Neural crest cell (in vitro differentiated cells): ENCODE results near the gene STK11. TPM values are rescaled to one million over a fixed set of nuclear protein-coding genes. Genes with fewer than 3 reads are reported as not detected.

Source experiments
- DNase-seq: peaks from one replicate; pipeline ENCODE4 v3.0.0; 2021; ENCODE audit warnings: low read depth, mixed read lengths, low spot score
- H3K27ac Mint-ChIP-seq: one replicate; pipeline ENCODE4 v1.8.0; 2021; ENCODE audit warnings: mild to moderate bottlenecking, mixed read lengths; ENCODE audit not compliant: unreplicated experiment
- H3K27me3 Mint-ChIP-seq: 2 replicates; pipeline ENCODE4 v1.8.0; 2021; ENCODE audit warnings: low read depth, mild to moderate bottlenecking, mixed read lengths
- H3K36me3 Mint-ChIP-seq: 2 replicates; pipeline ENCODE4 v1.8.0; 2021; ENCODE audit warnings: low read depth, mild to moderate bottlenecking, mixed read lengths
- H3K4me1 Mint-ChIP-seq: 2 replicates; pipeline ENCODE4 v1.8.0; 2021; ENCODE audit warnings: mixed read lengths
- H3K4me3 Mint-ChIP-seq: one replicate; pipeline ENCODE4 v1.8.0; 2021; ENCODE audit warnings: mild to moderate bottlenecking, mixed read lengths
- H3K9me3 Mint-ChIP-seq: 2 replicates; pipeline ENCODE4 v1.8.0; 2021; ENCODE audit warnings: mixed read lengths
- total RNA-seq: library from RNA; stranded (reverse); gene quantifications from 2 replicates; pipeline ENCODE4 v1.2.1, GENCODE V29; 2021
- TF ChIP-seq, protein P1 (sequence below): fragments of 200-600 bp; sonication (generic); conservative IDR thresholded peaks from 2 replicates; pipeline ENCODE4 v1.5.0; 2021; ENCODE audit warnings: antibody characterized with exemption, mild to moderate bottlenecking

STK11 gene
- total RNA-seq, 1 donor from 2014 or later = 60.2 TPM

DNA sequence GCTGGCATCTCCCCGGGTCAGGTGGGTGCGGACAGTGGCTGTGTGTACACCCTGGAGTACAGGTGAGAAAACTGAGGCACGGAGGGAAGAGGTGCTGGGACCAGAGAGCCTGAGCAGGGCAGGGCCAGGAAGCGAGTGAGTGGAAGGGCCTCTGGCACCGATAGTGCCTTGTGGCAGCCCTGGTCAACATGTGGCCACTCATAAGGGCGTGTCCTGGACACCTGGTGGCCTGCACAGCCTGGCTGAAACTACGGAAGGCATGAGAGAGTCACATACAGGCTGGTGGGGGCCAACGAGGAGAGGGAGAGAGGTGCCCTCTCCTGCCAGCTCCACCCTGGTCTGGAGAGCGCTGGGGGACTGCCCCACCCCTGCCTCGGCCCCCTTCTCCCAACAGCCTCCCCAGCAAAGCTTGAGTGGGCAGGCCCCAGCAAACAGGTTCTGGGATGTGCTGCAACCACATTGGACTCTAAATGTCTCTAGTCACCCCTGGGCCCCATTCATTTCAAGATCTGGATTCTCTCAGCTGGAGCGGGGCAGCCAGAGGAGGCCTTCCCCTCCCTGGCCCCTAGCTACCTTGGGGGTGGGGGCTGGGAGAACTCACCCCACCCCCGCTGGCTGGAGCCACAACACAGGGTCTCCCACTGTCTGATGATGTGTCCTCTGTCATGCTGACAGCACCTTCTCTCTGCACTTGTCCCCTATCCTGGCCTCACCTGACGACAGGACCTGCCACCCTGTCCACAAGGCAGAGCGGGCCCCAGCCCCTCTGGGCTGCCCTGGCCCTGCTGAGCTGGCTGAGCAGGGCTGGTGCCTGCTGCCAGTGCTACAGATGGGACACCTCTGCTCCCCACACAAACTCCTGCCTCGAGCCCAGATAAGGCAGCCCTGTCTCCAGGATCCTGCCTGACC lies 26.4 kb downstream of the STK11 start:
- TF ChIP-seq, protein P1, sequence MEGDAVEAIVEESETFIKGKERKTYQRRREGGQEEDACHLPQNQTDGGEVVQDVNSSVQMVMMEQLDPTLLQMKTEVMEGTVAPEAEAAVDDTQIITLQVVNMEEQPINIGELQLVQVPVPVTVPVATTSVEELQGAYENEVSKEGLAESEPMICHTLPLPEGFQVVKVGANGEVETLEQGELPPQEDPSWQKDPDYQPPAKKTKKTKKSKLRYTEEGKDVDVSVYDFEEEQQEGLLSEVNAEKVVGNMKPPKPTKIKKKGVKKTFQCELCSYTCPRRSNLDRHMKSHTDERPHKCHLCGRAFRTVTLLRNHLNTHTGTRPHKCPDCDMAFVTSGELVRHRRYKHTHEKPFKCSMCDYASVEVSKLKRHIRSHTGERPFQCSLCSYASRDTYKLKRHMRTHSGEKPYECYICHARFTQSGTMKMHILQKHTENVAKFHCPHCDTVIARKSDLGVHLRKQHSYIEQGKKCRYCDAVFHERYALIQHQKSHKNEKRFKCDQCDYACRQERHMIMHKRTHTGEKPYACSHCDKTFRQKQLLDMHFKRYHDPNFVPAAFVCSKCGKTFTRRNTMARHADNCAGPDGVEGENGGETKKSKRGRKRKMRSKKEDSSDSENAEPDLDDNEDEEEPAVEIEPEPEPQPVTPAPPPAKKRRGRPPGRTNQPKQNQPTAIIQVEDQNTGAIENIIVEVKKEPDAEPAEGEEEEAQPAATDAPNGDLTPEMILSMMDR = no peak
- H3K4me1 Mint-ChIP-seq = peaks cover 4% of the 10 kb centered on the region
- no peak for DNase-seq
- H3K27ac Mint-ChIP-seq = peak overlapping the region; percentile 27
- H3K4me3 Mint-ChIP-seq = peak overlapping the region; percentile 80
- H3K9me3 Mint-ChIP-seq = no peaks in the 10 kb centered on the region
- H3K27me3 Mint-ChIP-seq = no peaks in the 10 kb centered on the region
- no peaks in the 10 kb centered on the region for H3K36me3 Mint-ChIP-seq

DNA sequence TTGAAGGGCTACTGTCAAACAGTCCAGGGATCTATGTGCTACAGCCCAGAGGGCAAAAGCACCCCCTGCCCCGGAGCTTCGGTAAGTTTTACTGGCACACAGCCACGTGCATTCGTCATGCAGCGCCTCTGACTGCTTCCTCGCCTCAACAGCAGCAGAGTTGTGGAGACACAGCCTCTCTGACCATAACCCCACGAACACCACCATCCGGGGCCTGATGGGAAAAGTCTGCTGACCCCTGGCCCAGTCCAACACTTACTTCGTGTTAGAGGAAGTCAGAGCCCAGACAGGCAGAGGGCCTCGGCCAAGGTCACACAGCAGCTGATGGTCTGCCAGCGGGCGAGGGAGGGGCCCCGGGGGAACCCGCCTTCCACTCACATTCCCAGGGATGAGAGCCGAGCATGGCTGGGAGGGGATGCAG lies 27.1 kb downstream of the STK11 start:
- H3K9me3 Mint-ChIP-seq = no peaks in the 10 kb centered on the region
- no peaks in the 10 kb centered on the region for H3K36me3 Mint-ChIP-seq
- TF ChIP-seq, protein P1 = no peak
- H3K4me1 Mint-ChIP-seq = peaks cover 4% of the 10 kb centered on the region
- no peak for DNase-seq
- no peaks in the 10 kb centered on the region for H3K27me3 Mint-ChIP-seq
- no peak overlapping the region for H3K27ac Mint-ChIP-seq
- H3K4me3 Mint-ChIP-seq = peak overlapping the region; percentile 80

DNA sequence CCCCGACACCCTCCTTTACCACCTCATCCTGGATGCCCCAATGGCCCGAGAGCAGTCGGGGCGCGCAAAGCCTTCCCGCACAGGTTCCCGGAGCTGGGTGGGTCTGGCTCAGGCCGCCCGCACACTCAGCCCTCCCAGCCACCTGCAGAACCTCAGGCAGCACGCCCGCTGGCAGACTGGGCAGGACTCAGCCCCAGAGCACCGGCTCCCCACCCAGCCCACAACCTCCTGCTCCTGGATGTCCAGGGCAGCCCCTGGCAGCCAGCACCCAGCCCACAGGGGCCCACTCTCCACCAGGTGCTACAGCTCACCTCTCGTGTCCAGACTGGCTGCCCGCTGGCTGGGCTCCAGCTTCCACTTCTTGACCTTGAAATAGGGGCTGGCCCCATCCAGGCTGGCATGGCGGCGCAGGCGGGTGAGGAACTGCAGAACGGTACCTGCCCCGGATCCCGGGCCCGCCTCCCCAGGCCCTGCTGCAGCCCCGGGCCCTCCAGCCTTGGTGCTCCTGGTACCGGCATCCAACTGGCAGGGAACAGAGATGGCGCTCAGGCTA lies 27.6 kb downstream of the STK11 start:
- no peaks in the 10 kb centered on the region for H3K9me3 Mint-ChIP-seq
- peaks cover 4% of the 10 kb centered on the region for H3K4me1 Mint-ChIP-seq

DNA sequence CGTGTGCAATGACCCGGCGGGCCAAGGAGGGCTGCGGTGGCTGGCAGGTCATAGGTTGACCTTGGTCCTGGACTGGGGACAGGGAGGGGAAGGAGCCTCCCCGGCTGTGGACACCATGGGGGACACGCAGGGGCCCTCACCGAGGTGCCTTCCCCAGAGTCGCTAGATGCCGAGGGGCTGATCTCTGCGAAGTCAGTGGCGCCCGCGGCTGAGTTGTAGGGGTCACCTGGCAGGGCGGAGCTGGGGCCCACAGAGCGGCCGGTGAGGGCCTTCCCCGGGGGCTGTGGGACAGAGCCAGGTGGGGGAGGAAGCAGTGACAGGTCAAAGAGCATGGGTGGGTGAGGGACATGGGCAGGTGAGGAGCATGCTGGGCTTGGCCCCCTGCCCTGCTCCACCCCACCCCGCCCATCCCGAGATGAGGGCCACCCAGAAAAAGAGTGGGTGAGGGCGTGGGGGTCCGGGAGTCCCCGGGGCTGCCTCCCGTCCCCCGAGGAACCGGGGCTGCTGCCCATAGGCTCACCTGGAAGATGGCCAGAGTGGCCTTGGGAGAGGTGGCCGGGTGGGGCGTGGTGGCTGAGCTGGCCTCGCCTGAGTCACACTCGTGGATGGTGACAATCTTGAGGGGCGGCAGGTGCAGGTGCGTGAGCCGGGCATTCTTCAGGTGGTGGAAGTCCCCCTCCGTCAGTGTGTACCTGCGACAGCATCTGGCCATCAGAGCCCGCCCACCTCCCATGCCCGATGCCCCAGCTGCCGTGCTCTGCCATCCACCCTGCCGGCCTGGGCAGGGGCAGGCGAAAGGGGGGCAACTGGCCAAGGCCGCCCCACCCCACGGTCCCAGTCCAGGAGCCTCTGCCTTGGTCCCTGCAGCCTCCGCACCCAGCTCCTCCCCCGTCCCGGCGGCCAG lies 28.7 kb downstream of the STK11 start:
- H3K27me3 Mint-ChIP-seq = no peaks in the 10 kb centered on the region
- H3K36me3 Mint-ChIP-seq = no peaks in the 10 kb centered on the region
- peaks cover 13% of the 10 kb centered on the region for H3K4me1 Mint-ChIP-seq
- no peaks in the 10 kb centered on the region for H3K9me3 Mint-ChIP-seq
- H3K4me3 Mint-ChIP-seq = peak overlapping the region; percentile 62
- no peak for DNase-seq
- TF ChIP-seq, protein P1 = no peak
- H3K27ac Mint-ChIP-seq = no peak overlapping the region

More for the DNA sequence above, 27.6 kb downstream of the STK11 start:
- no peaks in the 10 kb centered on the region for H3K36me3 Mint-ChIP-seq
- H3K27ac Mint-ChIP-seq = no peak overlapping the region
- DNase-seq = no peak
- no peaks in the 10 kb centered on the region for H3K27me3 Mint-ChIP-seq
- H3K4me3 Mint-ChIP-seq = peak overlapping the region; percentile 62
- TF ChIP-seq, protein P1 = no peak

DNA sequence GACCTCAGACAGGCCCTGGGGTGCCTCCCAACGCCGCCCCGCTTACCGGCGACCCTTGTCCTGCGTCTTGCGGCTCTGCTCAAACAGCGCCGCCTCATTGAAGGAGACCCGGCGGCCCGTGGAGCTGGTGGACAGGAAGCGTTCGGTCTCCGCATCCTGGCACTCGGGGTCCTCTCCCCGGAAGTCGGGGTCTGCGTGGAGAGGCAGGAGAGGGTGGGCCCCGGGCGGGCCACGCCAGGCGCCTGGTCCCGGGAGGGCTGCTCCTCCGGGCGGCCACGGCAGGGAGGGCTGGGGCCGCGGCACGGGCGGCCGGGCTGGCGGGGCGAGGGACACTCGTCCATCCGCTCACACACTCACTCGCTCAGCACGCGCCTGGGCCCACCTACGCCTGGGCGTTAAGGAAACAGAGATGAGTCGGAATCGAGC lies 29.4 kb downstream of the STK11 start:
- no peak for DNase-seq
- Mint-ChIP-seq H3K4me1 (peaks cover 15% of the 10 kb centered on the region), H3K9me3 (no peaks in the 10 kb centered on the region), H3K27me3 (no peaks in the 10 kb centered on the region), H3K4me3 (no peak overlapping the region), H3K27ac (no peak overlapping the region), H3K36me3 (no peaks in the 10 kb centered on the region)
- TF ChIP-seq, protein P1 = no peak
